ENCODE results near the gene TARS3.

TARS3 gene

GRCh38 chr15:101621961-101622360, 102.3 kb downstream of the TARS3 start:
- no peak for DNase-seq (ENCODE audit: low read depth)

GRCh38 chr15:101620671-101621070, 103.6 kb downstream of the TARS3 start:
- no peak for DNase-seq (ENCODE audit: low read depth)

GRCh38 chr15:101619615-101619865, 104.7 kb downstream of the TARS3 start:
- no peak for DNase-seq (ENCODE audit: low read depth)

GRCh38 chr15:101618851-101619614, 105.2 kb downstream of the TARS3 start:
- DNase-seq (ENCODE audit: low read depth) = no peak

GRCh38 chr15:101618076-101618475, 106.2 kb downstream of the TARS3 start:
- DNase-seq (ENCODE audit: low read depth) = no peak

GRCh38 chr15:101617390-101617965, 106.8 kb downstream of the TARS3 start:
- DNase-seq (ENCODE audit: low read depth) = no peak

- DNase-seq (ENCODE audit: low read depth) = no peak
These were observed 108.1 kb downstream of the TARS3 start for GRCh38 chr15:101615986-101616848.

- no peak for DNase-seq (ENCODE audit: low read depth)
These were observed 108.8 kb downstream of the TARS3 start for GRCh38 chr15:101615414-101615985.

GRCh38 chr15:101614761-101615160, 109.5 kb downstream of the TARS3 start:
- no peak for DNase-seq (ENCODE audit: low read depth)

- DNase-seq (ENCODE audit: low read depth) = no peak
These were observed 110.2 kb downstream of the TARS3 start for GRCh38 chr15:101614001-101614585.

- no peak for DNase-seq (ENCODE audit: low read depth)
These were observed 110.9 kb downstream of the TARS3 start for GRCh38 chr15:101613130-101614000.

- DNase-seq (ENCODE audit: low read depth) = no peak
These were observed 111.6 kb downstream of the TARS3 start for GRCh38 chr15:101612676-101613075.

- DNase-seq (ENCODE audit: low read depth) = no peak
These were observed 112.5 kb downstream of the TARS3 start for GRCh38 chr15:101611580-101612299.

GRCh38 chr15:101611007-101611406, 113.3 kb downstream of the TARS3 start:
- no peak for DNase-seq (ENCODE audit: low read depth)

GRCh38 chr15:101610611-101611000, 113.7 kb downstream of the TARS3 start:
- no peak for DNase-seq (ENCODE audit: low read depth)

GRCh38 chr15:101609742-101610610, 114.3 kb downstream of the TARS3 start:
- no peak for DNase-seq (ENCODE audit: low read depth)

- no peak for DNase-seq (ENCODE audit: low read depth)
These were observed 116.1 kb downstream of the TARS3 start for GRCh38 chr15:101608201-101608600.

- no peak for DNase-seq (ENCODE audit: low read depth)
These were observed 117.2 kb downstream of the TARS3 start for GRCh38 chr15:101607108-101607507.

- no peak for DNase-seq (ENCODE audit: low read depth)
These were observed 120.0 kb downstream of the TARS3 start for GRCh38 chr15:101604124-101604874.
